OCI-M1 (cell line): Measurements from ENCODE around the gene RNASEH1.
A peak's percentile ranks its signal among the peaks of the same experiment; 100 is the strongest.
"Not testable (repeated sequence)": the region's sequence is repeated elsewhere in the genome, so short reads cannot be mapped to it uniquely, and the experiment has no call there.

Experiments
- DNase-seq: peaks from one replicate; lab custom pipeline; 2025; lab: John Stamatoyannopoulos, UW

The RNASEH1 gene

GRCh38 chr2:3589086-3589485 is 31.0 kb upstream of the RNASEH1 start:
- no peak for DNase-seq

GRCh38 chr2:3588084-3588483 is 30.0 kb upstream of the RNASEH1 start:
- no peak for DNase-seq

GRCh38 chr2:3587432-3587831 is 29.3 kb upstream of the RNASEH1 start:
- DNase-seq, result peak; percentile 71

GRCh38 chr2:3587021-3587420 is 28.9 kb upstream of the RNASEH1 start:
- DNase-seq, result no peak

- no peak for DNase-seq
Measured at GRCh38 chr2:3586220-3586619, 28.1 kb upstream of the RNASEH1 start.

- DNase-seq, result no peak
Measured at GRCh38 chr2:3585261-3586109, 27.4 kb upstream of the RNASEH1 start.

- no peak for DNase-seq
Measured at GRCh38 chr2:3584608-3585260, 26.6 kb upstream of the RNASEH1 start.

GRCh38 chr2:3584076-3584475 is 25.9 kb upstream of the RNASEH1 start:
- DNase-seq, result no peak

- peak; percentile 5 for DNase-seq
Measured at GRCh38 chr2:3581367-3582262, 23.5 kb upstream of the RNASEH1 start.

- DNase-seq, result no peak
Measured at GRCh38 chr2:3580449-3580848, 22.3 kb upstream of the RNASEH1 start.

- no peak for DNase-seq
Measured at GRCh38 chr2:3578987-3579386, 20.9 kb upstream of the RNASEH1 start.

- not testable (repeated sequence) for DNase-seq
Measured at GRCh38 chr2:3576263-3576630, 18.1 kb upstream of the RNASEH1 start.

- DNase-seq, result peak; percentile 38
Measured at GRCh38 chr2:3575534-3576262, 17.6 kb upstream of the RNASEH1 start.

- no peak for DNase-seq
Measured at GRCh38 chr2:3574155-3574554, 16.0 kb upstream of the RNASEH1 start.

- peak; percentile 52 for DNase-seq
Measured at GRCh38 chr2:3572620-3573019, 14.5 kb upstream of the RNASEH1 start.

- no peak for DNase-seq
Measured at GRCh38 chr2:3571284-3571683, 13.2 kb upstream of the RNASEH1 start.

- DNase-seq, result not testable (repeated sequence)
Measured at GRCh38 chr2:3569656-3570055, 11.5 kb upstream of the RNASEH1 start.

- no peak for DNase-seq
Measured at GRCh38 chr2:3566806-3567205, 8.7 kb upstream of the RNASEH1 start.

GRCh38 chr2:3565117-3565516 is 7.0 kb upstream of the RNASEH1 start:
- no peak for DNase-seq

GRCh38 chr2:3563521-3563976 is 5.4 kb upstream of the RNASEH1 start:
- DNase-seq, result peak; percentile 60

GRCh38 chr2:3557639-3558204 is 411 bp downstream of the RNASEH1 start:
- peak; percentile 39 for DNase-seq
